ENCODE measurements around the gene HIPK3.
A peak's percentile ranks its signal among the peaks of the same experiment; 100 is the strongest.

Gene HIPK3

GRCh38 chr11:33248416-33248971 is 8.7 kb upstream of the HIPK3 start:
- TF ChIP-seq, protein P1, sequence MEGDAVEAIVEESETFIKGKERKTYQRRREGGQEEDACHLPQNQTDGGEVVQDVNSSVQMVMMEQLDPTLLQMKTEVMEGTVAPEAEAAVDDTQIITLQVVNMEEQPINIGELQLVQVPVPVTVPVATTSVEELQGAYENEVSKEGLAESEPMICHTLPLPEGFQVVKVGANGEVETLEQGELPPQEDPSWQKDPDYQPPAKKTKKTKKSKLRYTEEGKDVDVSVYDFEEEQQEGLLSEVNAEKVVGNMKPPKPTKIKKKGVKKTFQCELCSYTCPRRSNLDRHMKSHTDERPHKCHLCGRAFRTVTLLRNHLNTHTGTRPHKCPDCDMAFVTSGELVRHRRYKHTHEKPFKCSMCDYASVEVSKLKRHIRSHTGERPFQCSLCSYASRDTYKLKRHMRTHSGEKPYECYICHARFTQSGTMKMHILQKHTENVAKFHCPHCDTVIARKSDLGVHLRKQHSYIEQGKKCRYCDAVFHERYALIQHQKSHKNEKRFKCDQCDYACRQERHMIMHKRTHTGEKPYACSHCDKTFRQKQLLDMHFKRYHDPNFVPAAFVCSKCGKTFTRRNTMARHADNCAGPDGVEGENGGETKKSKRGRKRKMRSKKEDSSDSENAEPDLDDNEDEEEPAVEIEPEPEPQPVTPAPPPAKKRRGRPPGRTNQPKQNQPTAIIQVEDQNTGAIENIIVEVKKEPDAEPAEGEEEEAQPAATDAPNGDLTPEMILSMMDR (IDR thresholded peaks at IDR 0.05; ENCODE audit: poor library complexity, severe bottlenecking) = no peak
- peak; percentile 41; the same call in 1 of the 3 replicates for ATAC-seq (ENCODE audit: low read depth)
- no peak for DNase-seq (ENCODE audit: low spot score)
- Histone ChIP-seq H3K9me3 (ENCODE audit: severe bottlenecking) (no peaks in the 10 kb centered on the region), H3K4me1 (ENCODE audit: insufficient read depth, poor library complexity, severe bottlenecking) (no peaks in the 10 kb centered on the region), H3K27ac (ENCODE audit: poor library complexity, severe bottlenecking) (no peak overlapping the region), H3K4me3 (ENCODE audit: severe bottlenecking) (no peak overlapping the region), H3K27me3 (ENCODE audit: insufficient read depth, poor library complexity, severe bottlenecking) (no peaks in the 10 kb centered on the region), H3K36me3 (ENCODE audit: low read depth) (no peaks in the 10 kb centered on the region)

- Histone ChIP-seq H3K9me3 (ENCODE audit: severe bottlenecking) (no peaks in the 10 kb centered on the region), H3K4me1 (ENCODE audit: insufficient read depth, poor library complexity, severe bottlenecking) (peaks cover 9% of the 10 kb centered on the region), H3K4me3 (ENCODE audit: severe bottlenecking) (peak overlapping the region; percentile 82), H3K27ac (ENCODE audit: poor library complexity, severe bottlenecking) (peak overlapping the region; percentile 97), H3K36me3 (ENCODE audit: low read depth) (no peaks in the 10 kb centered on the region), H3K27me3 (ENCODE audit: insufficient read depth, poor library complexity, severe bottlenecking) (no peaks in the 10 kb centered on the region)
- DNase-seq (ENCODE audit: low spot score) = no peak
- TF ChIP-seq, protein P1 (IDR thresholded peaks at IDR 0.05; ENCODE audit: poor library complexity, severe bottlenecking) = no peak
- no peak for ATAC-seq (ENCODE audit: low read depth)
These were observed 959 bp upstream of the HIPK3 start for GRCh38 chr11:33256031-33256812.

DNA sequence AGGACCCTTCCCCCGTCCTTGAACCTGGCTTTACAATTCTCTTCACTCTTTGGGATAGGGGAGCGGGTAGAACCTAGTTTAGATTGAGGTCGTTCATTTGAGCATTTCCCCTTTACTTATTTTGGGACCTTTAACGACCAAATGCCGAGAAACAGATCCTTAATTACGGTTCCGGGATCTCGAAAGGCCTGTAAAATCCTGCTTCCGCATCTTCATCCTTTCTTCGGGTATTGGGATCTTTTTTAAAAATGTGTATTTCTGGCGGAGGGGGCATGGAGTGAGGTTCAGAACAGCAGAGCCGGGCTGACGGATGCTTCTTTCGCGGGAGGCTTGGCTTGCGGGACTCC is 395 bp upstream of the HIPK3 start:
- Histone ChIP-seq H3K9me3 (ENCODE audit: severe bottlenecking) (no peaks in the 10 kb centered on the region), H3K4me3 (ENCODE audit: severe bottlenecking) (peak overlapping the region; percentile 82), H3K27me3 (ENCODE audit: insufficient read depth, poor library complexity, severe bottlenecking) (no peaks in the 10 kb centered on the region), H3K27ac (ENCODE audit: poor library complexity, severe bottlenecking) (peak overlapping the region; percentile 97), H3K4me1 (ENCODE audit: insufficient read depth, poor library complexity, severe bottlenecking) (peaks cover 10% of the 10 kb centered on the region), H3K36me3 (ENCODE audit: low read depth) (no peaks in the 10 kb centered on the region)
- TF ChIP-seq, protein P1 (IDR thresholded peaks at IDR 0.05; ENCODE audit: poor library complexity, severe bottlenecking) = no peak
- ATAC-seq (ENCODE audit: low read depth) = no peak
- DNase-seq (ENCODE audit: low spot score) = no peak

DNA sequence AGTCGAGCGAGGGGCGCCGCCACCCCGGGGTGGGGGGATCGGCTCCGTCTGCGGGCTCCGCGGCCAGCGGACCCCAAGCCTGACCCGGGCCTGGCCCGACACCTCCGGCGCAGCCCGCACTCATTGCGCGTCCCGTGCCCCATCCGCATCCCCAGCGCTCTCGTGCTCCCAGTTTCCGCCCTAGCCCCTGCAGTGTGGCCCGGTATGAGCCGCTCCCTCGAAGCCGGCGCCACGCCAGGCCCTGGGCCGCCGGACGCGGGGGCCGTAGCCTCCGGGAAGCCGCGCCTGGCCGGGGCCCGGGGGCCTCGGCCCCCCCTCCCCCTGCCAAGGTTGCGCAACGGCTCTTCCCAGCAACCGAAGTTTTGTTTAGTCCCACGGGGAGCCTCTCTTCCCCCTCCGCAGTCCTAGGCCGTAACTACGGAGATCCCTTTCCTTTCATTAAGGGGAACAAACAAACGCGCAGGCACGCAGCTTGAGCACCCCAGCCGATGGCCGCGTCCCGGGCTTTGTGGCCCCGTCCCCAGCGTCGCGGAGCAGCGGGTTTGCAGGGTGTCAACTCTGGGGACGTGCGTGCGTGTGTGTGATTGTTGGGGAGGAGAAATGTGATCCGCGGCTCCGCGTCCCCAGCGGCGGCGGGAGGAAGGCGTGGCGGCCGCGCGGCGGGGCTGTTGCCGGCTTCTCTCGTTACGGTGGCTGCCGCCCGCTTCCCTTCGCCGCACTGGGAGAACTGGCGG is 883 bp downstream of the HIPK3 start:
- Histone ChIP-seq H3K27ac (ENCODE audit: poor library complexity, severe bottlenecking) (peak overlapping the region; percentile 97), H3K4me1 (ENCODE audit: insufficient read depth, poor library complexity, severe bottlenecking) (peaks cover 12% of the 10 kb centered on the region), H3K27me3 (ENCODE audit: insufficient read depth, poor library complexity, severe bottlenecking) (no peaks in the 10 kb centered on the region), H3K9me3 (ENCODE audit: severe bottlenecking) (no peaks in the 10 kb centered on the region), H3K4me3 (ENCODE audit: severe bottlenecking) (peak overlapping the region; percentile 82), H3K36me3 (ENCODE audit: low read depth) (no peaks in the 10 kb centered on the region)
- TF ChIP-seq, protein P1 (IDR thresholded peaks at IDR 0.05; ENCODE audit: poor library complexity, severe bottlenecking) = no peak
- ATAC-seq (ENCODE audit: low read depth) (peak; percentile 63), DNase-seq (ENCODE audit: low spot score) (no peak)

Measured in RWPE2 (cell line).